Fibroblast of lung (primary cell): ENCODE data around the gene CCDC18. TPM values are rescaled to one million over a fixed set of nuclear protein-coding genes. Genes with fewer than 3 reads are reported as not detected.
A peak's percentile ranks its signal among the peaks of the same experiment; 100 is the strongest.

ENCODE experiments used
- DNase-seq, 2 donors: peaks; one replicate each; pipeline versions ENCODE4 v3.0.0 to v3.0.0-alpha.2; 2010; ENCODE audit warnings: low read depth in 2 of 2
- H2AFZ ChIP-seq: 2 replicates; pipeline ENCODE4 v1.5.1; 2012; ENCODE audit warnings: low read length, control low read depth, inconsistent platforms
- H3K27ac ChIP-seq: 2 replicates; pipeline ENCODE4 v1.5.1; 2011; ENCODE audit warnings: low read length, control low read depth; ENCODE audit not compliant: insufficient read depth
- H3K27me3 ChIP-seq: 2 replicates; pipeline ENCODE4 v1.5.1; 2011; ENCODE audit warnings: mild to moderate bottlenecking, low read length; ENCODE audit not compliant: control insufficient read depth, insufficient read depth
- H3K36me3 ChIP-seq: 2 replicates; pipeline ENCODE4 v1.5.1; 2011; ENCODE audit warnings: low read length; ENCODE audit not compliant: control insufficient read depth, insufficient read depth
- H3K4me1 ChIP-seq: 2 replicates; pipeline ENCODE4 v1.5.1; 2011; ENCODE audit warnings: low read length; ENCODE audit not compliant: control insufficient read depth, insufficient read depth; ENCODE audit errors: extremely low read depth
- H3K4me2 ChIP-seq: 2 replicates; pipeline ENCODE4 v1.5.1; 2011; ENCODE audit warnings: low read length, control low read depth; ENCODE audit not compliant: insufficient read depth; ENCODE audit errors: extremely low read depth
- H3K4me3 ChIP-seq, 4 experiments: fragments of 200-600 bp in 1 of 4; sonication (generic) in 1 of 4; replicated peaks in 1 of 4; 2 replicates each; pipeline ENCODE4 v1.5.1; 2011 to 2016; ENCODE audit warnings: low read length in 4 of 4, low read depth in 3 of 4, mild to moderate bottlenecking in 3 of 4, control low read depth in 2 of 4, inconsistent platforms in 1 of 4, mixed read lengths in 1 of 4; ENCODE audit not compliant: insufficient read depth in 1 of 4; ENCODE audit errors: control extremely low read depth in 1 of 4
- H3K79me2 ChIP-seq: 2 replicates; pipeline ENCODE4 v1.5.1; 2012; ENCODE audit warnings: mild to moderate bottlenecking, low read length, inconsistent platforms; ENCODE audit not compliant: control insufficient read depth, insufficient read depth
- H3K9ac ChIP-seq: 2 replicates; pipeline ENCODE4 v1.5.1; 2011; ENCODE audit warnings: mild to moderate bottlenecking, low read length, control low read depth; ENCODE audit not compliant: insufficient read depth
- H3K9me3 ChIP-seq: 2 replicates; pipeline ENCODE4 v1.5.1; 2012; ENCODE audit warnings: low read depth, low read length; ENCODE audit not compliant: control insufficient read depth, insufficient read depth
- H4K20me1 ChIP-seq: 2 replicates; pipeline ENCODE4 v1.5.1; 2011; ENCODE audit warnings: low read length; ENCODE audit not compliant: control insufficient read depth, insufficient read depth; ENCODE audit errors: extremely low read depth
- EZH2 ChIP-seq: IDR thresholded peaks from 2 replicates; pipeline ENCODE4 v1.5.1; 2012; ENCODE audit warnings: low read length, control low read depth, mild to moderate bottlenecking; ENCODE audit errors: missing control alignments
- polyA plus RNA-seq, 2 donors: library from polyadenylated mRNA; depleted of rRNA in 1 of 2; stranded (reverse) in 1 of 2; unstranded in 1 of 2; fragments of >200 nt; gene quantifications; 2 replicates each; pipeline ENCODE4 v1.2.1, GENCODE V29; 2011 to 2012; ENCODE audit warnings: missing spikeins in 1 of 2
- total RNA-seq: library from RNA; depleted of rRNA; stranded (reverse); fragments of >200 nt; gene quantifications from 2 replicates; pipeline ENCODE4 v1.2.1, GENCODE V29; 2014

CCDC18 gene
- total and polyA plus RNA-seq, 2 donors (not counting 1 experiment from before 2014, with no cell fraction given), result 3.1 to 15.4 TPM

DNA sequence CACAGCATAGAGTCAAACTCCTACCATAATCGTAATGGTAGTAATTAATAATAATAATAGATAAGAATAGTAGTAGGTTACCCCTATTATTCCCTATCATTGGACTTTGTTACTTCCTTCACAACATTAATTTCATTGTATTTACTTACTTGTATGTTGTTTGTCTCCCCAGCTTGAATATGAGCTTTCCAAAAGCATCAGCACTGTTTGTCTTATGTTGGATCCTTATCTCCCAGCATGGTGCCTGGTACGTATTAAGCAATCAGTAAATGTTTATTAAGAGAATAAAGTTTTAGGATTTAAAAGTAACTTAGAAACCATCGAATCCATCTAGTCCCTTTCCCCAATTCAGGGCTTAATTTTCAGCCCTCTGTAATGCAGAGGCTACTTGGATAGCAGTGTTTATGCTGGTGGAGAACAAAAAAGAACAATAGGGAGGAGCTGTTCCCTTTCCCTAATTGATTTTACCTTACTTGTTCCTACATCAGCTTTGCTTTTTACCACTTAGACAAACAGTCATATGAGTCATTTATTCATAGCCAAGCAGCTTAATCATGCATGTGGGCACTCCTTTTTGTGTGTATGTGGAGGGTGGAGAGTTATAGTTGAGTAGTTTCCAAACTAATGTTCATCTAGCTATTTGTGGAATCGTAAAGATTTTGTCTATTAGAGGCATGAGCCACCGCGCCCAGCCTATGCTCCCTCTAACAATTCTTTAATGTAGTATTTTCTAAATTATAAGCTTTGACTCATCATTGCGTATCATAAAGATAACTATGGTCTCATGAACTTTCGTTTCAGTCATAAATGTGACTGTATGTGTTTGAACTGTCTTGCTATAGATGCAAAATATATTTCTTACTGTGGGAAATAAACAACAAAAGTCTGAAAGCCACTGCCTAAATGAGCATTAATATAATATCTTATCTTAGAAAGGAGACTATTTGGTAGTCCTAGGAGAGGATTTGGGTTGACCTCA, 144.3 kb downstream of the CCDC18 start:
- H3K79me2 ChIP-seq, result no peaks in the 10 kb centered on the region
- no peaks in the 10 kb centered on the region for H3K27me3 ChIP-seq
- H3K27ac ChIP-seq, result no peak overlapping the region
- H3K4me1 ChIP-seq, result peaks cover 8% of the 10 kb centered on the region
- no peak overlapping the region for H2AFZ ChIP-seq
- H4K20me1 ChIP-seq, result no peaks in the 10 kb centered on the region
- peak; percentile 71 to 89 for DNase-seq
- H3K9ac ChIP-seq, result no peak overlapping the region
- TF ChIP-seq EZH2, result no peak
- no peaks in the 10 kb centered on the region for H3K36me3 ChIP-seq
- H3K4me2 ChIP-seq, result no peak overlapping the region
- no peaks in the 10 kb centered on the region for H3K9me3 ChIP-seq
- no peak overlapping the region for H3K4me3 ChIP-seq

Other genes starting within 250 kb of the CCDC18 start
- gene DIPK1A, start 219.3 kb upstream of the CCDC18 start, total RNA-seq, result 8.2 and 19.7 TPM in 2 replicates
- gene DIPK1A, start 219.3 kb upstream of the CCDC18 start, polyA plus RNA-seq, result 39.1 and 85.7 TPM in 2 replicates
- 8.6 and 13.6 TPM in 2 replicates for gene MTF2, start 101.4 kb upstream of the CCDC18 start, total RNA-seq
- gene MTF2, start 101.4 kb upstream of the CCDC18 start, polyA plus RNA-seq, result 8.9 and 14.3 TPM in 2 replicates
- gene TMED5, start 311 bp upstream of the CCDC18 start, total RNA-seq, result 65.2 and 82.6 TPM in 2 replicates
- 54.7 and 56.0 TPM in 2 replicates for gene TMED5, start 311 bp upstream of the CCDC18 start, polyA plus RNA-seq
- 17.2 and 35.0 TPM in 2 replicates for gene DR1, start 165.2 kb downstream of the CCDC18 start, total RNA-seq
- gene DR1, start 165.2 kb downstream of the CCDC18 start, polyA plus RNA-seq, result 40.4 and 41.2 TPM in 2 replicates